Activated naive CD4-positive, alpha-beta T cell treated with Interleukin-2 at 50 U/mL for 16 hours (primary cell): Measurements from ENCODE around the gene LPAR1.

ENCODE experiments used
- DNase-seq: peaks from one replicate; pipeline ENCODE4 v3.0.0-alpha.2; 2020

LPAR1 gene

DNA sequence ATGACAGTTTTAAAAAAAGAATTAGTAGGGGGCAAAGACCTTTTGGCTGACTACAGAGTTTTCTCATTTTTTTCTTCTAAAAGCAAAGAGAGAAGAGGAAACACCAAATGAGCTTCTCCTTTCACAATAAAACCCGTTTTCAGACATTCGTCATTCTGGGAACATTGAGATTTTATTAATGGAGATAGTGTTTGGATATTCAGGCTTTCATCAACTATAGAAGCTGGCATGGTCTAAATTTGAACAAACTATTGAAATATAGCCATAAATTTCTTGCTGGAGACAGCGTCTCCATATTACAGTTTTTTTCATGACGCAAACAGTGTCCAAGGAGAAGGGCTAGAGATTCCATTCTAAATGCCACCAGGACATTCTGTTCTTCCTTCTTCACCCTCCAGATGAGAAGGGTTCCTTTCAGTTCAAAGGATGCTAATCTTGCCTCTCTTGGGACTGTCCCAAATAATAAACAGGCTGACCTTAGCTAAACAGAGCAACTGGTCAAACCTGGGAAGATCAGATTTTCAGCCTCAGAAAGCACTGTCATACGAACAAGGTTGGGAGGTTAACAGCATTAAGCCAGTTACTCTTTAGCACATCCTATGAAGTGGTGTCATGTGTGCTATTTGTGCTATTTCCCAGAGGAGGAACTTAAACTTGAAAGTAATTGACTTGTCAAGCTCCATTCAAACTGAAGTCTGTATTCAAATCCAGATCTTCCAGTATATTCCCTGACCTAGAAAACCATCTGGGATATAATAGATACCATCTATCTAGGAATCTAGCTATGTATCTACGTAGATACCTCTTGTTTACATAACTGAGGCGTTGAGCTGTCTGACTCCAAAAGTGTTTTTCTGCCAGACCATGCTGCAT lies 125.6 kb downstream of the LPAR1 start:
- DNase-seq, result no peak

DNA sequence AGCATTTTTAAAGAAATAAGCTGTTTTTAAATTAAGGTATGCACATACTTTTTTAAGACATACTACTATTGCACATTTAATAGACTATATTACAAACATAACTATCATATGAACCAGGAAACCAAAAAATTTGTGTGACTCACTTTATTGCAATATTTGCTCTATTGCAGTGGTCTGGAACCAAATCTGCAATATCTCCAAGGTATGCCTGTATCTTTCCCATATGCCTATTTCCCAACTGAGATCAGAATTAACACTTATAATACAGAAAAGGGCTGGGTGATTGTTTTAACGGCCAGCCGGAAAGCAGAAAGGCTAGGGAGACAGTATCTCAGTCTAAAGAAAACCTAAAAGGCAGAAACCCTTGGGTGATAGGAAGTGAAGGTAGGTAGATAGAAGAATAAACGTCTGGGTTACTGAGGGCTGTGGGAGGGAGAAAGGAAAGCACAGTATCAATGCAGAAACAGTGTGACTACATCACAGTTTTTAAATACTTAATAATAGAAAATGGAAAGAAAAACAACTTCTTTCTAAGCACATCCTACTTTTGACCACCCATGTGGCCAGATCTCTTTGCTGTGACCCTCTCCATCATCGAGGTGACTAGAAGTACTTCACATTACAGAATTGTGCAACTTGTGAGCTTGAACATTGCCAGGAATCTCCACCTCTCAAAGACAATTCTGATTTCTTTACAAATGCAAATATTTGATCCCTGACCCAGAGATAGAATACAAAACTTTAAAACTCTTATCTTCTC lies 126.4 kb downstream of the LPAR1 start:
- no peak for DNase-seq

DNA sequence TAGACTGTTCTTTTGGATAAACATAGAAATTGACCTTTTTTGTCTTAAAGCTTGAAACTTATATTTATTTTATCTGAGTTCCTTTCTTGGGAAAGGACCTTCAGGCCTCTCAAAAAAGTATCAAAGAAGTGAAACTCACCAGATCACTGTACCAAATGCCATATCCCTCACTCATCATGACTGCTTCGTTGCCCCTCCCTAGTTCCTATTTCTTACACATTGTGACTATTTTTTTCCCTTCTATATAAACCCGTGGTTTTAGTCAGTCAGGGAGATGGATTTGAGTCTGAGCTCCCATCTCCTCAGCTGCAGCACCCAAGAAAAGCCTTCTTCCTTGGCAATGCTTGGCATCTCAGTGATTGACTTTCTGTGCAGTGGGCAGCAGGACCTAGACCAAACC lies 129.4 kb downstream of the LPAR1 start:
- no peak for DNase-seq

DNA sequence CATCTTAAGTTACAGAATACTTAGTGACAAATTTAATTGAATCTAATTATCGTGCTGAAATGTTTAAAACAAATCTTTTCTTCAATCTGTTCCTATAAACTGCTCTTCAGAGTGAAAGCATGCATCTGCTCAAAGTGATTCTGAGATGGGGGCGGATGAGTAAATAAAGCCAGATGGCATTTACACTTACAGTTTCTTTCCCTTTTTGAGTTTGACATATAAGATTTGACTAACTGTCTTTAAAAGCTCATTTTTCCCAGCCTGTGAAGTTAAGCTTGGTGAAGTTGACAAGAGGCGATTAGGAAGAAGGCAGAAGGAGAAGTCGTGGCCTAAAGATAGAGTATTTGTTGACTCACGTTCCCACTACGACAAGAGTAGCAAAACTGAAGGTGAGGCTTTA lies 137.4 kb downstream of the LPAR1 start:
- no peak for DNase-seq

DNA sequence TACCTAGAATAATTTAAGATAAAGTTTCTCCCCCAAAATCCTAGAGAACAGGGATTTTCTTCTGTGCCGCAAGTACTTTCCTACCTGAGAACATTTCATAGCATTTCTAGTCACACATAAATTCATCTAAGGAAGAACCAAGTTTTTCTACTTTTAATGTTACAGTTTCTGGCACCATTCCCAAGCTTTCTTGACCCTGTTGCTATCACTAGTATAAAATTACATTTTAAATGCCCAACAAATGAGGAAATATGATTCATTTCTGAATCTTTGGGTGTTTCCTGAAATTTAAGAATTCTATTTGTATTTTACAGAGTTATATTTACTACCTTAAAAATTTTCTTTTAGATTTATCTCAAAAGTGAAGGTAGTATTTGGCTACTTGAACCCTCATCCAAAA lies 137.8 kb downstream of the LPAR1 start:
- no peak for DNase-seq

DNA sequence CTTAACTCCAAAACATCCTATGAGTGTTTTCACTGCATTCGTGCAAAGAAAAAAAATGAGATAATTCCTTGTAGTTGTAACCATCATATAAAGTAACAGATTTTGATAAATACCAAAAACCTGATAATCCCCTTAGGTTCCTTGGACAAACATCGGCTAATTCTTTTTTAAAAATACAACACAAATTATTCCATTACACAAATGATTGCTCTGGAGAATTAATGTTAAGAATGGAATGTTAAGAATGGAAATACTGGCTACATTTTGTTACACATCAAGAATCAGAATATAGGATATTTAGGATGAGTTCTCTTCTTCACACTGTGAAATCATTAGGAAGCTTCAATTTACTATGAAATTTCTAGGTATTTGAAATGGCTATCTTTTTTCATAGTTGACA lies 139.4 kb downstream of the LPAR1 start:
- DNase-seq, result no peak

DNA sequence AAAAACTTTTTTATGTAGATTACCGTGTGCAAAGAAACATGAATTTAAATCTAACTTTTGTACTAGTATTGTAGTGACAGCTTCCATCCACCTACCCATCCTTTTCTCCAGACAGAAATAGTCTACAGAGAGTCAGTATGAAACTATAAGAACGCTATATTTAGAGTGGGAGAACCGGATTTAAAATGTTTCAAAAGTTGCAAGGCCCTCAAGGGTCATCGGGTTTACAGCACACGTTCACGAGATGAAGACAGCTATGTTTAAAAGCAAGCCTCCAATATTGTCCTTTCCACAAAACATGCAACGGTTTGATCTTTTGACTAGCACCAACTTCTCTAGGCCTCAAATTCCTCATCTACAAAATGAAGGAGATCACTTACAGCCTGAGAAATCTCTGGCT lies 139.9 kb downstream of the LPAR1 start:
- no peak for DNase-seq

DNA sequence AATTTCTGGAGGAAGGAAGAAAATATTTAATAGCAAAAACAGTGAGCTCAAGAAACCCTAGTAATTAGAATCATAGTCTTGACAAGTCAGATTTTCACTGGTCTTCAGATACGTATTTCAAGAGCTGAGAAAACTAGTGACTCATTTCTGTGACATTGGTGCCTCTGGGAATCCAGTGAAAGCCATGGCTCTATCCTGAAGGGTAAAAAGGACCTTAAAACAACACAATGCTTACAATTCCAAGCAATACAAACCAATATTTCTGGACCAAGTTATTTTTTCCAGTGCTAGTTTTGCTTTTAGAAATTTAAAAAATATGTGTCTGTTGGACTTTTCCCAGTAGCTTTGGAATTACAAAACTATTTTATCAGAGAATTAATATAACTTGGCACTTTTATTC lies 140.3 kb downstream of the LPAR1 start:
- DNase-seq, result no peak

DNA sequence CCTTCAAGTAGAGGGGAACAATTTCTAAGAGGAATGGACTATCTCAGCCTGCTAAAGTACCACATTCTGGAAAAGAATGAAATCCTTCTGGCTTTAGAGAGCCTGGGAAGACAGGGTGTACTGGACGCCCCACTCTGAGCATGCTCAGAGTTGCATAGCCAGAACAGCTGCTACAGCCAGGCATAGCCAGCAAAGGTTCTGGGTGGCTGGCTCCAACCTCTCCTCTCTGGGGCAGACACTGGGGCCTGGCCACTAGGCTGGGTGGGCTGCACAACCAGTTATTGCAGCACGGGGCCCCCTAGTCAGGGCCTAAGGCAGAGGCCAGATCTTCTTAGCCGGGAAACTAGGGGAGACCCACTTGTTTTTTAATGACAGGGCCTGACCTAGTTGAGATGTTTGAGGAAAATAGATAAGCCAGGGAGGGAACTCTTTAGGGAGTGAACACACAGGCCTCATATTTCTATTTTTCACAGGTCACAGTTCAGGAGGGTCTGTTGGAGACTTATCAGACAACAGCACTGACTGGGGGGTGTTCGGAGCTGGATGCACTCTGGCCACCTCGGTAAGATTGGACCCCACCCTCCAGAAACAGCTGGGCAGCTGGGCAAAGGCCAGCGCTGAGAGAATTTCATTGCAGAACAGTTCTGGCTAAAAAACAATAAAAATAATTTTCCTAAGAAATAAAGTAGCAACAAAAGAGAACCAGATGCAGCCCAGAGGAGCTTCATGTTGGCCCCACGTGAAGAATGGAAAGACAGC lies 142.9 kb downstream of the LPAR1 start:
- no peak for DNase-seq

DNA sequence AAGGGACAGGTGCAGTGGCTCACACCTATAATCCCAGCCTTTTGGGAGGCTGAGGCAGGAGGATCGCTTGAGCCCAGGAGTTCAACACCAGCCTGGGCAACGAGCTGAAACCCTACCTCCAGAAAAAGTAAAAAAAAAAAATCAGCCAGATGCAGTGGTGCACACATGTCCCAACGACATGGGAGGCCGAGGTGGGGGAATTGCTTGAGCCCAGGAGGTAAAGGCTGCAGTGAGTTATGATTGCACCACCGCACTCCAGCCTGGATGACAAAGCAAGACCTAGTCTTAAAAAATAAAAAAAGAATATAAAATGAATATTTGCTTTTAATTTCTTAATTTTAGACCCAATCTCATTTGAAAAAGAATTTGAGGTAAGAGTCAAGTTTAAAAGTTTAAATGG lies 143.5 kb downstream of the LPAR1 start:
- DNase-seq, result no peak

DNA sequence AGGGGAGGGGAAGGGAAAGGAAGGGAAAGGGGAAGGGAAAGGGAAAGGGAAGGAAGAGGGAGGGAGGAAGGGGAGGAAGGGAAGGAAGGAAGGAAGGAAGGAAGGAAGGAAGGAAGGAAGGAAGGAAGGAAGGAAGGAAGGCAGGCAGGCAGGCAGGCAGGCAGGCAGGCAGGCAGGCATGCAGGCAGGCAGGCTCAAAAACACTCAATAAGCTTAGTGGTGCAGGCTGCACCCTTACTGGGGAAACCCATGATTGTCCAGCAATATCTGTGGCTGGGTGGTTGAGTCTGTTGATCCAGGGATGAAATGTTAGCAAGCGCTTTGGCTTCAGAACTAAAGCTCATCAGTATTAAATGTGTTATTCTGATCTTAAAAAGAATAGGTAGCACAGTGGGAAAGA lies 145.6 kb downstream of the LPAR1 start:
- DNase-seq, result no peak

DNA sequence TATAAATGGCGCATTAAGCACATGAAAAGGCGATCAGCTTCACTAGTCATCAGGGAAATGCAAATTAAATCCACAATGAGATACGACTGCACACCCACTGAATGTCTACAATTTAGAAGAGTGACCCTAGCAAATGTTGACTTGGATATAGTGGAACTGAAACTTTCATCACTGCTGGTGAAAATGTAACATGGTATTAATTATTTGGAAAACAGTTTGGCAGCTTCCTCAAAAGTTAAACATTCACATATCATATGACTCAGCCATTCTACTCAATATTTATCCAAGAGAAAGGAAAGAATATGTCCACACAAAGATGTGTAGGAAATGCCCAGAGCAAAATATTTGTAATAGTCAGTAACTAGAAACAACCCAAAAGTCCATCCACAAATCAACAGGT lies 146.5 kb downstream of the LPAR1 start:
- no peak for DNase-seq

DNA sequence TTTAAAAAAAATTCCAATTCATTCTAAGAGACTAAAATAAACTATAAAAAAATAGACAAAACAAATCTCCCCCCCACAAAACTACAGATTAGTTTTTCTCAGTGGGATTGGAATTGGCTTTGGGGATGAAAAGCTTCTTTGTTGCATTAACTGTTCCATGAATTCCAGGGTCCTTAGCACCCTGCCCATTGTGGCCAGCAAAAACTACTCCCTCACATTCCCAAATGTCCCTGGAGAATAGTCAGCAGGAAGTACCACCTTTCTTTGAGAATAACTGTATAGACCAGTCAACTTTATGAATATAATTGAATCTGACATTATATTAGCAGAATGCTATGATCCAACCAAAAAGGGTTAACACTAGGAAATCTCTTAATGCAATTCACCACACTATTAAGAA lies 147.9 kb downstream of the LPAR1 start:
- DNase-seq, result no peak

DNA sequence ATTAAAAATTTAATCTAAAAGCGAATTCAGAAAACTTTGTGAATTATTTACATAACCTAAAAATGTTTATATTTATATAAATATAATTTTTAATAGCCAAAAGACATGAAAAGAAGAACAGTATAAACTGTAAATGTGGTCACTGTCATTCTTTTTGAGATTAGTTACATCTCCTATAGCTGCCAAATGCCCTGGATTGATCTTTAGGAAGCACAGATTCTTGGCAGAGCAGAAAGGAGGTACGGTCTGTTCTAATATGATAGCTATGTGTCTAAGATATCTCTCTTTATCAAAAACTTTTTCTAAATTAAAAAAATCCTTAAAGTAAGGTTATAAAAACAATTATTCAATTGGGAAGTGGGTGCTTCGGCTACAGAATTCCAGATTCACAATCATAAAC lies 151.0 kb downstream of the LPAR1 start:
- DNase-seq, result no peak

DNA sequence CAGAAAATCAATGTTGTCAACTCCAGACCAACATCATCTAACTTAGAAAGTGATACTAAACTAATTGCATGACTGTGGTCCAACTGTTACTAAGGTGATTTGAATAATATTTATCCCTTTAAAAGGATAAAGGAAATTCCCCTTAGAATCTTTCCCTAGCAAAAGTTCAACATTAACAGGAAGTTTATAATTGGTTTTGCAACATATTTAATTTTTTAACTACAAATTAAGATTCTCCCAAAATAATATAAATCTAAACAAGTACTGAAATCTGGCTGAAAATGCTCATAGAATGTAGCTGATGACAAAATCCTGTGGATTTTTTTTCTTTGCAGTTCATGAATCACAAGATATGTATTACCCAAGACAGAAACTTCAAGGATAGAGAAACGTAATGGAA lies 151.4 kb downstream of the LPAR1 start:
- no peak for DNase-seq

DNA sequence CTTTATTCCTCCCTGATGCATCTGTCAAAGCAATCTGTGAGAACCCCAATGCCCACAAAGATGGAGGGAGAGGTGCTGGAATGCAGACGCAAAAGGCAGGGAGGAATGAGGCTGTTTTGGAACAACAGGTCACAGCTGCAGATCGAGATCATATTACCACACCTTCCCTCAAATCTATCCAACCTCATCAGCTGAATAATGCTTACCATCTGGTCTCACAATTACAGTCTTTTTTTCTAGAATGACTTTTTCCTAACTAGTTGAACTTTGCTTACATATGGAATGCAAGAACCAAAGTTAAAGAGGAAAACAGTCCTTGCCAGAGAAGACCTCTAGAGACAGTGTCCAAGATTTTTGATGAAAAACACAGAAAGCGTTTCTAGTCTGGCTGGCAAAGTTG lies 158.1 kb downstream of the LPAR1 start:
- DNase-seq, result no peak

DNA sequence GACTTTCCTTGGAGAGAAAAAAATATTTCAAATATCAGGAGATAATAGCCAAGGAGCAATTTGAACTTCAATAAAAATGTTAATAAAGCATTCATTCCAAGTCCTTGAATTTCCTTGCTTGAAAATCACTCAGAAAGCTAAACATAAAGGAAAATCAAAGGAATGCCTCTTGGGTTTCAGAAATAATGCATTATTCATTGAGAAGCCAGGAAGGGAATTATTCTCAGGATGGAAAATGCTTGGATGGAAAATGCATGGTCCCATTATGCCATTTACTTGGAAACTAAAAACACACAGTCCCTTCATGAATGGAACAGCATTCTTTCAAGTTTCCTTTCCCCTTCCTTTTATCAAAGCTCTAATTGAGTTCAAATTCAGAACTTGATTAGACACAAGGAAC lies 160.9 kb downstream of the LPAR1 start:
- no peak for DNase-seq

DNA sequence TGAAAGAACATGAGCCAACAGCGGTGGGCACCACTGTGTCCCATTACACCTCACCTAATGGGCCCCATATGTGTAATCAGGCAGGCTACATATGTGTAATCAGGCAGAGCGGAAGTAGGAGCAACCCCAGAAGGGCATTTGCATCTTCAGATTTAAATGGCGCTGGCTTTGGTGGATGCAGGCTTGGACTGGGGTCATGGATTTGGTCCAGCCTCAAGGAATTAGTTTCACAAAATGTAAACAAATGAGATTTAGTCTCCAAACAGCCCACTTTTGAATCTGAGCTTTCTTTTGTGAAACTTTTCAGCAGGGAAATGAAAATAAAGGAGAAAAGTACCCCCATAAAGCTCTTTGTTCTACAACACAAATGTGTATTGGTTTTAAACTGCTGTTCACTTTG lies 161.3 kb downstream of the LPAR1 start:
- no peak for DNase-seq

DNA sequence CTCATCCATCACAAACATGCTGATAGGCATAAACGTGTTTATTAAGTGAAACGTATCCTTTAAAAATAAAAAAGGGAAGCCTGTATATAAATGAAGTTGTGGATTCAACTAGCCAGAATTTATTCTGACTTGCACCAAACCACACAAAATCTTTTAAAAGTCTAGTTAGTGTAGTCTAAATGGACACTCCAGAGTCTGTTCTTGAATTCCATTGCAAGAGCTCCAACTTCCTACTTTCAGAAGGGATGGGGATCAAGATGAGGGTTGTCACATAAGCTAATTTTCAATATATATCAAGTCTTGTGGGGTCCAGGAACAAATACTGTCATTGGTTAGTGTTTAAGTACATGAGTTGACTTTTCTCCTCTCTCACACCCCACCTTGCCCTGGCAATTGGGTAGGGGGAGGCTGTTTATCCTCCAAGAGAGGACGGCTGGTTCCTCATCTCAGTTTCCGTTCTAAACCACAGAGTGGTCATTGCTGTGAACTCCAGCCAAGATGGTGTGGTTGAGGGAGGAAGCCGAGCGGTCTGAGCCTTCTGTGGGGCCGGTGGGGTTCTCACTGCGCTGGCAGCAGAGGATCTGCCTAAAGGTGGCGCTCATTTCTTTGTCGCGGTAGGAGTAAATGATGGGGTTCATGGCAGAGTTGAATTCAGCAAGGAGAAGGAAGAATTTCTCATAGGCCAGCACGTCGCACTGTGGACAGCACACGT lies 163.2 kb downstream of the LPAR1 start:
- DNase-seq, result no peak

DNA sequence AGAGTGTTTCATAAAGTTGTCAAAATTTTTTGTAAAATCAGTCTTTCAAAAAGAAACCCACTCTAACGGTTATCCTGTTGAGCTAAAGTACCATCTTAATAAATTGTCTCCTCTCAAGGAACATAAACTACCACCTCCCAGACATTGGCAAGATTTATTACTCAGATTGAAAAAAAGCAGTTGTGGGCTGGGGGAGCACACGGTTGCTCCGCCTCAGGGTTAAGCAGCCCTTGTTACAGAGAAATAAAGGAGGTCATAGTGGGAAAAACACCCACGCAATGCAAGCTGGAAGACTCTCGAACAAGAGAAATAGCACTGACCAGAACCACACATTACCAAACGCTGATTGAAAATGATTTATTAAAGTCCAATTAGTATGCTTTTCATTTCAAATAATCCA lies 165.3 kb downstream of the LPAR1 start:
- no peak for DNase-seq

DNA sequence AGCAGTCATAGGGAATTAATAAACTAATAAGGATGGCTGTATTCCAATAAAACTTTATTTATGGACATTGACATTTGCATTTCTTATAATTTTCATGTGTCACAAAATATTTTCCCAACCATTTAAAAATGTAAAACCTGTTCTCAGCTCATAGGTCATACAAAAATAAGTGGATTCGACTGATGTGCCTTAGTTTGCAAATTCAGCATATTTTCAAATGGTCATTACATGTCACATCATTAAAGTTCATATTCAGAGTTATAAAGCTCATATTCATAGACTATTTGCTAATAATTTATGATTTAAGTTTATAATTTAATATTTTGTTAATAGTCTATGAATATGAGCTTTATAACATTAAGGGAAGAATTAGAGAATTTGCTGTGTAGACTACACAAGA lies 166.5 kb downstream of the LPAR1 start:
- no peak for DNase-seq

DNA sequence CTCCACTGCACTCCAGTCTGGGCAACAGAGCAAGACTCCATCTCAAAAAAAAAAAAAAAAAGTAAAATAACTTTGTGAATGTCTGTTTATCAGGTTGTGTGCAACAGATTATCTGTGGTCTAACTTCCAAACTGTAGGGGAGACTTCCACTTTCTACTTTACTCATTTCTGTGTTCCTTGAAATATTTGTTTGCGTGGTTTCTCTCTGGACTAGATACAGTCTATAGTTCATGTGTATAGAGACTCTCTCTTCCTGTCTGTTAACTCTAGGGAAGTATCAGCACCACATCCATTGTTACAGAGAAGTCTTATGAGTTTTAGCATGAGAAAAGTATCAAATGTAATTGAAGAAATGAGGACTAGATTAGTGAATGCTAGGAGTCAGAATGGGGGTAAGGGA lies 168.3 kb downstream of the LPAR1 start:
- DNase-seq, result no peak

DNA sequence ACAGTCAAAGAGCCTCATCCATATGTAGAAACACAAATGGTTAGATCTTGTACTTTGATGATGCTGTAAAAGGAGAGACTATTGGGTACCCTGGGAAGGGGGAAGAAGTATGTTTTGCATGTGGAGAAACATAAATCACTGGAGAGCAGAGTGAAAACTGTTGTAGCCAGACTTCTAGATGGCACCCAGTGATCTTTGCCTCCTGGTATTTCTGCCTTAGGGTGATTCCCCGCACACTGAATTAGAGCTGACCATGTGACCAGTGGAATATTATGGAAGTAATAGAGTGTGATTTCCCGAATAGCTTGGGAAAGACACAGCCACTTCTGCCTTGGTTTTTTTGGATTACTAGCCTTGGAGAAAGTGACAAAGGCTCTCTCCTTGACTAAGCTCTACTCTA lies 174.3 kb downstream of the LPAR1 start:
- DNase-seq, result no peak
